ENCODE results near the gene MLANA. TPM values are rescaled to one million over a fixed set of nuclear protein-coding genes. Genes with fewer than 3 reads are reported as not detected.

MLANA gene
- polyA plus RNA-seq, 1 donor (not counting 4 experiments of a cell fraction or from before 2014, with no cell fraction given) = not detected

DNA sequence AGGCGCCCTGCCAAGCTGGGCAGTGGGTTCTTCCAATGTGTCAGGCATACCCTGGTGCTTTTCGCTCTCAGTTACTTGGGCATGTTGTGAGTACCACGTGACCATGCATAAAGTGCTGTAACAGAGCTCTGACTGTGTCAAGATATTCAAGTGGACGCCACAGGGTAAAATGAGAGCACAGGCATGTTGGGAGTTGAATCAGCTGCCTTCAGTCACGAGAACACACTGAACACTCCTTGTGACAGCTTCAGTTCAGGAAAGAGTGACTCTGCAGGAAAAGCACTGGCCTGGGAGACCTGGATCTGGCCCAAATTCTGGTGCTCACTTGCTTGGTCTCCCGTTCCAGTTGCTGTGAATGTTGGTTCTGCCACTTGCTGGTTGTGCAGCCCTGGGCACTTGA, 5.1 kb downstream of the MLANA start:
- no peaks in the 10 kb centered on the region for H3K27me3 ChIP-seq (ENCODE audit: control insufficient read depth, extremely low read depth, insufficient read depth, low read length)
- H2AFZ ChIP-seq (ENCODE audit: control insufficient read depth, low read length) = no peak overlapping the region
- no peak for FAIRE-seq
- H3K9me3 ChIP-seq (ENCODE audit: control insufficient read depth, low read depth, low read length) = no peaks in the 10 kb centered on the region
- H3K4me1 ChIP-seq (ENCODE audit: control insufficient read depth, extremely low read depth, insufficient read depth, low read length) = no peaks in the 10 kb centered on the region
- H3K27ac ChIP-seq (ENCODE audit: control insufficient read depth, insufficient read depth, low read length) = no peak overlapping the region
- TF ChIP-seq, protein P1, sequence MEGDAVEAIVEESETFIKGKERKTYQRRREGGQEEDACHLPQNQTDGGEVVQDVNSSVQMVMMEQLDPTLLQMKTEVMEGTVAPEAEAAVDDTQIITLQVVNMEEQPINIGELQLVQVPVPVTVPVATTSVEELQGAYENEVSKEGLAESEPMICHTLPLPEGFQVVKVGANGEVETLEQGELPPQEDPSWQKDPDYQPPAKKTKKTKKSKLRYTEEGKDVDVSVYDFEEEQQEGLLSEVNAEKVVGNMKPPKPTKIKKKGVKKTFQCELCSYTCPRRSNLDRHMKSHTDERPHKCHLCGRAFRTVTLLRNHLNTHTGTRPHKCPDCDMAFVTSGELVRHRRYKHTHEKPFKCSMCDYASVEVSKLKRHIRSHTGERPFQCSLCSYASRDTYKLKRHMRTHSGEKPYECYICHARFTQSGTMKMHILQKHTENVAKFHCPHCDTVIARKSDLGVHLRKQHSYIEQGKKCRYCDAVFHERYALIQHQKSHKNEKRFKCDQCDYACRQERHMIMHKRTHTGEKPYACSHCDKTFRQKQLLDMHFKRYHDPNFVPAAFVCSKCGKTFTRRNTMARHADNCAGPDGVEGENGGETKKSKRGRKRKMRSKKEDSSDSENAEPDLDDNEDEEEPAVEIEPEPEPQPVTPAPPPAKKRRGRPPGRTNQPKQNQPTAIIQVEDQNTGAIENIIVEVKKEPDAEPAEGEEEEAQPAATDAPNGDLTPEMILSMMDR (optimal IDR thresholded peaks at IDR 0.05 in 1 of 3, IDR thresholded peaks at IDR 0.05 in 1 of 3, conservative IDR thresholded peaks at IDR 0.05 in 1 of 3; ENCODE audit: extremely low read depth in 1 of 3, insufficient read depth in 2 of 3, low read length in 3 of 3) = no peak
- no peak for TF ChIP-seq EZH2 (IDR thresholded peaks at IDR 0.05; ENCODE audit: low read length)
- H3K4me2 ChIP-seq (ENCODE audit: control insufficient read depth, extremely low read depth, insufficient read depth, low read depth, low read length) = no peak overlapping the region
- no peak overlapping the region for H3K9ac ChIP-seq (ENCODE audit: control insufficient read depth, extremely low read depth, insufficient read depth, low read length)
- no peaks in the 10 kb centered on the region for H3K79me2 ChIP-seq (ENCODE audit: control insufficient read depth, insufficient read depth, low read length)
- dilution Hi-C loops (cut with MboI; ENCODE audit: extremely low pct_ligation_motif_present, low sequenced_read_pairs) = no loop called here
- no peak for DNase-seq (ENCODE audit: low read depth, low spot score)
- peaks cover 0 to 2% of the 10 kb centered on the region in 2 experiments for H3K36me3 ChIP-seq (ENCODE audit: control insufficient read depth in 2 of 2, extremely low read depth in 1 of 2, insufficient read depth in 2 of 2, low read length in 2 of 2)
- no peaks in the 10 kb centered on the region for H3K9me1 ChIP-seq (ENCODE audit: control insufficient read depth, extremely low read depth, insufficient read depth, low read length)
- no peak overlapping the region for H3K4me3 ChIP-seq (ENCODE audit: control insufficient read depth in 2 of 3, extremely low read depth in 1 of 3, insufficient read depth in 2 of 3, low read depth in 1 of 3, low read length in 3 of 3)
- H4K20me1 ChIP-seq (ENCODE audit: control insufficient read depth, extremely low read depth, insufficient read depth, low read length) = no peaks in the 10 kb centered on the region

DNA sequence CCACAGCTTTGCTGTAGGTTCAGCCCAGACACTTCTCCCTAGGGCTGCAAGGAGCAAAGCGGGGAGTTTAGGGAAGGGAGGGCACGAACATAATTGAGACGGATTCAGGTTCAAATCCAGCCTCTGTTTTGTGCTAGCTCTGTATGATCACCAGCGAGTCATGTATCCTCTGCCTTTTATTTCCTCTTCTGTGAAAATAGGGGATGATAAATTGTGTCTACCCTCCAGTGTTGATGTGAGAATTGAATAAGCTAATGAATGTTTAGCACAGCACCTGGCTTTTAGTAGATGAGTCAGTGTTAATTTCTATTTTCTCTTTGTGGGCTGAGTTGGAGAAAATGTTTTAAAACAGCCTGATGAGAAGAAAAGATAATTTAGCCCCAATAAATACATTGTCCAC, 6.2 kb downstream of the MLANA start:
- Histone ChIP-seq H3K36me3 (ENCODE audit: control insufficient read depth in 2 of 2, extremely low read depth in 1 of 2, insufficient read depth in 2 of 2, low read length in 2 of 2) (peaks cover 0 to 2% of the 10 kb centered on the region in 2 experiments), H3K4me3 (ENCODE audit: control insufficient read depth in 2 of 3, extremely low read depth in 1 of 3, insufficient read depth in 2 of 3, low read depth in 1 of 3, low read length in 3 of 3) (no peak overlapping the region), H4K20me1 (ENCODE audit: control insufficient read depth, extremely low read depth, insufficient read depth, low read length) (no peaks in the 10 kb centered on the region), H3K9ac (ENCODE audit: control insufficient read depth, extremely low read depth, insufficient read depth, low read length) (no peak overlapping the region), H3K27me3 (ENCODE audit: control insufficient read depth, extremely low read depth, insufficient read depth, low read length) (no peaks in the 10 kb centered on the region), H3K9me3 (ENCODE audit: control insufficient read depth, low read depth, low read length) (no peaks in the 10 kb centered on the region), H3K4me2 (ENCODE audit: control insufficient read depth, extremely low read depth, insufficient read depth, low read depth, low read length) (no peak overlapping the region), H3K9me1 (ENCODE audit: control insufficient read depth, extremely low read depth, insufficient read depth, low read length) (no peaks in the 10 kb centered on the region), H3K79me2 (ENCODE audit: control insufficient read depth, insufficient read depth, low read length) (no peaks in the 10 kb centered on the region), H2AFZ (ENCODE audit: control insufficient read depth, low read length) (no peak overlapping the region), H3K4me1 (ENCODE audit: control insufficient read depth, extremely low read depth, insufficient read depth, low read length) (no peaks in the 10 kb centered on the region), H3K27ac (ENCODE audit: control insufficient read depth, insufficient read depth, low read length) (no peak overlapping the region)
- FAIRE-seq = no peak
- dilution Hi-C loops (cut with MboI; ENCODE audit: extremely low pct_ligation_motif_present, low sequenced_read_pairs) = no loop called here
- no peak for DNase-seq (ENCODE audit: low read depth, low spot score)
- TF ChIP-seq, protein P1 (optimal IDR thresholded peaks at IDR 0.05 in 1 of 3, IDR thresholded peaks at IDR 0.05 in 1 of 3, conservative IDR thresholded peaks at IDR 0.05 in 1 of 3; ENCODE audit: extremely low read depth in 1 of 3, insufficient read depth in 2 of 3, low read length in 3 of 3) = no peak
- no peak for TF ChIP-seq EZH2 (IDR thresholded peaks at IDR 0.05; ENCODE audit: low read length)

All from keratinocyte (primary cell).